K562 (cell line): ENCODE data around the gene XPO6. TPM values are rescaled to one million over a fixed set of nuclear protein-coding genes. Genes with fewer than 3 reads are reported as not detected.

Experiments
- CBX3 ChIP-seq, 2 experiments: IDR thresholded peaks; 1 replicate in 1 of 2; 2 replicates in 1 of 2; pipeline ENCODE4 v1.6.1; 2012; ENCODE audit warnings: inconsistent platforms in 2 of 2, low read length in 2 of 2, borderline replicate concordance in 1 of 2, control low read depth in 1 of 2
- FOXA3 ChIP-seq, 2 experiments: fragments of 450-650 bp in 1 of 2; sonication (generic) in 1 of 2; formaldehyde crosslinking; IDR thresholded peaks in 1 of 2; conservative IDR thresholded peaks in 1 of 2; 2 replicates each; pipeline versions ENCODE4 v1.4.0 to v1.8.0; 2020 to 2022; ENCODE audit warnings: mild to moderate bottlenecking in 2 of 2, missing genetic modification reagents in 1 of 2
- ZNF41 ChIP-seq: fragments of 250-450 bp; sonication (Bioruptor Pico); conservative IDR thresholded peaks from 2 replicates; pipeline ENCODE4 v1.4.0; 2020; ENCODE audit warnings: mild to moderate bottlenecking
- polyA plus RNA-seq, 8 experiments: library from polyadenylated mRNA; depleted of rRNA in 4 of 8; stranded (reverse) in 5 of 8; unstranded in 3 of 8; fragments of >200 nt; fragmentation: Nextera tagmentation in 2 of 8; fragmentation: Illumina TruSeq in 1 of 8; extraction: Ambion mirVana in 2 of 8; extraction: Trizol in 1 of 8; gene quantifications; 2 replicates each; pipeline versions ENCODE4 v1.2.1 to v1.2.3, GENCODE V29; 2011 to 2014; ENCODE audit warnings: inconsistent platforms in 1 of 8, missing spikeins in 1 of 8
- total RNA-seq, 7 experiments: library from RNA; depleted of rRNA in 6 of 7; stranded (reverse); fragments of >200 nt in 6 of 7; fragmentation: Illumina TruSeq in 2 of 7; extraction: Trizol in 2 of 7; gene quantifications; 2 replicates each; pipeline versions ENCODE4 v1.2.1 to v1.2.3, GENCODE V29; 2011 to 2021; ENCODE audit warnings: low replicate concordance in 1 of 7
- TF ChIP-seq, protein P1 (sequence below), 2 experiments: fragments of 450-650 bp in 1 of 2; sonication (generic) in 1 of 2; formaldehyde crosslinking in 1 of 2; IDR thresholded peaks; 2 replicates each; pipeline versions ENCODE4 v1.7.1 to v1.9.0; 2016 to 2022; ENCODE audit warnings: inconsistent platforms in 1 of 2, mild to moderate bottlenecking in 1 of 2, missing genetic modification reagents in 1 of 2
- TF ChIP-seq, protein P2 (sequence below): sonication (generic); formaldehyde crosslinking; IDR thresholded peaks from 2 replicates; pipeline ENCODE4 v1.8.0; 2023; ENCODE audit warnings: mild to moderate bottlenecking, missing genetic modification reagents

Gene XPO6
- total and polyA plus RNA-seq, 9 of the 15 experiments (the other 6 are each of a cell fraction or from before 2014, with no cell fraction given), result 11.2 to 196 (median 119) TPM

DNA sequence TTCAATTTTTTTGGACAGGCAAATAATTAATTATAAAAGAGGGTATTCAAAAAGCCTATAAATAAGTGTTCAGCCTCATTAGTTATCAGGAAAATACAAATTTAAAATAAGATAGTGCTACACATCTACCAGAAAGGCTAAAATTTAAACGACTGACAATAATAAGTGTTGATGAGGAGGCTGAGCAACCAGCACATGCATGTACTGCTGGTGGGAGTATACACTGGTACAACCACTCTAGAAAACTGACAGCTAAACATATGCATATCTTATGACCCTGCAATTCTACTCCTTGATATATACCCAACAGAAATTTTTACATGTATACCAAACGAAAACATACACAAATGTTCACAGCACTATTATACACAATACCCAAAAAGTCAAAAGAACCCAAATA, 27.1 kb downstream of the XPO6 start (continued):
- TF ChIP-seq, protein P1, sequence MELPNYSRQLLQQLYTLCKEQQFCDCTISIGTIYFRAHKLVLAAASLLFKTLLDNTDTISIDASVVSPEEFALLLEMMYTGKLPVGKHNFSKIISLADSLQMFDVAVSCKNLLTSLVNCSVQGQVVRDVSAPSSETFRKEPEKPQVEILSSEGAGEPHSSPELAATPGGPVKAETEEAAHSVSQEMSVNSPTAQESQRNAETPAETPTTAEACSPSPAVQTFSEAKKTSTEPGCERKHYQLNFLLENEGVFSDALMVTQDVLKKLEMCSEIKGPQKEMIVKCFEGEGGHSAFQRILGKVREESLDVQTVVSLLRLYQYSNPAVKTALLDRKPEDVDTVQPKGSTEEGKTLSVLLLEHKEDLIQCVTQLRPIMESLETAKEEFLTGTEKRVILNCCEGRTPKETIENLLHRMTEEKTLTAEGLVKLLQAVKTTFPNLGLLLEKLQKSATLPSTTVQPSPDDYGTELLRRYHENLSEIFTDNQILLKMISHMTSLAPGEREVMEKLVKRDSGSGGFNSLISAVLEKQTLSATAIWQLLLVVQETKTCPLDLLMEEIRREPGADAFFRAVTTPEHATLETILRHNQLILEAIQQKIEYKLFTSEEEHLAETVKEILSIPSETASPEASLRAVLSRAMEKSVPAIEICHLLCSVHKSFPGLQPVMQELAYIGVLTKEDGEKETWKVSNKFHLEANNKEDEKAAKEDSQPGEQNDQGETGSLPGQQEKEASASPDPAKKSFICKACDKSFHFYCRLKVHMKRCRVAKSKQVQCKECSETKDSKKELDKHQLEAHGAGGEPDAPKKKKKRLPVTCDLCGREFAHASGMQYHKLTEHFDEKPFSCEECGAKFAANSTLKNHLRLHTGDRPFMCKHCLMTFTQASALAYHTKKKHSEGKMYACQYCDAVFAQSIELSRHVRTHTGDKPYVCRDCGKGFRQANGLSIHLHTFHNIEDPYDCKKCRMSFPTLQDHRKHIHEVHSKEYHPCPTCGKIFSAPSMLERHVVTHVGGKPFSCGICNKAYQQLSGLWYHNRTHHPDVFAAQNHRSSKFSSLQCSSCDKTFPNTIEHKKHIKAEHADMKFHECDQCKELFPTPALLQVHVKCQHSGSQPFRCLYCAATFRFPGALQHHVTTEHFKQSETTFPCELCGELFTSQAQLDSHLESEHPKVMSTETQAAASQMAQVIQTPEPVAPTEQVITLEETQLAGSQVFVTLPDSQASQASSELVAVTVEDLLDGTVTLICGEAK (IDR thresholded peaks at IDR 0.05), result no peak
- TF ChIP-seq, protein P1 (CRISPR knock-in tag; IDR thresholded peaks at IDR 0.05), result no peak
- TF ChIP-seq ZNF41 (CRISPR knock-in tag) (no peak), CBX3 (IDR thresholded peaks at IDR 0.05; ENCODE audit: borderline replicate concordance in 1 of 2, low read length in 2 of 2) (peak in 1 of 2 experiments; percentile 47; a peak in 1 of 3 replicates), FOXA3 (CRISPR knock-in tag; conservative IDR thresholded peaks at IDR 0.05 in 1 of 2, IDR thresholded peaks at IDR 0.05 in 1 of 2) (no peak)
- TF ChIP-seq, protein P2, sequence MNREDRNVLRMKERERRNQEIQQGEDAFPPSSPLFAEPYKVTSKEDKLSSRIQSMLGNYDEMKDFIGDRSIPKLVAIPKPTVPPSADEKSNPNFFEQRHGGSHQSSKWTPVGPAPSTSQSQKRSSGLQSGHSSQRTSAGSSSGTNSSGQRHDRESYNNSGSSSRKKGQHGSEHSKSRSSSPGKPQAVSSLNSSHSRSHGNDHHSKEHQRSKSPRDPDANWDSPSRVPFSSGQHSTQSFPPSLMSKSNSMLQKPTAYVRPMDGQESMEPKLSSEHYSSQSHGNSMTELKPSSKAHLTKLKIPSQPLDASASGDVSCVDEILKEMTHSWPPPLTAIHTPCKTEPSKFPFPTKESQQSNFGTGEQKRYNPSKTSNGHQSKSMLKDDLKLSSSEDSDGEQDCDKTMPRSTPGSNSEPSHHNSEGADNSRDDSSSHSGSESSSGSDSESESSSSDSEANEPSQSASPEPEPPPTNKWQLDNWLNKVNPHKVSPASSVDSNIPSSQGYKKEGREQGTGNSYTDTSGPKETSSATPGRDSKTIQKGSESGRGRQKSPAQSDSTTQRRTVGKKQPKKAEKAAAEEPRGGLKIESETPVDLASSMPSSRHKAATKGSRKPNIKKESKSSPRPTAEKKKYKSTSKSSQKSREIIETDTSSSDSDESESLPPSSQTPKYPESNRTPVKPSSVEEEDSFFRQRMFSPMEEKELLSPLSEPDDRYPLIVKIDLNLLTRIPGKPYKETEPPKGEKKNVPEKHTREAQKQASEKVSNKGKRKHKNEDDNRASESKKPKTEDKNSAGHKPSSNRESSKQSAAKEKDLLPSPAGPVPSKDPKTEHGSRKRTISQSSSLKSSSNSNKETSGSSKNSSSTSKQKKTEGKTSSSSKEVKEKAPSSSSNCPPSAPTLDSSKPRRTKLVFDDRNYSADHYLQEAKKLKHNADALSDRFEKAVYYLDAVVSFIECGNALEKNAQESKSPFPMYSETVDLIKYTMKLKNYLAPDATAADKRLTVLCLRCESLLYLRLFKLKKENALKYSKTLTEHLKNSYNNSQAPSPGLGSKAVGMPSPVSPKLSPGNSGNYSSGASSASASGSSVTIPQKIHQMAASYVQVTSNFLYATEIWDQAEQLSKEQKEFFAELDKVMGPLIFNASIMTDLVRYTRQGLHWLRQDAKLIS, result no peak
